GM12872 (cell line): ENCODE results near the gene PDK1.

ENCODE experiments used
- CTCF ChIP-seq: IDR thresholded peaks from 3 replicates; pipeline ENCODE4 v1.5.1; 2011; ENCODE audit warnings: low read depth, mild to moderate bottlenecking, low read length, moderate library complexity; ENCODE audit not compliant: insufficient read depth

Gene PDK1

GRCh38 chr2:172545408-172546075 lies 10.3 kb upstream of the PDK1 start:
- no peak for TF ChIP-seq CTCF

- no peak for TF ChIP-seq CTCF
Observed at GRCh38 chr2:172549131-172549530, 6.8 kb upstream of the PDK1 start.

- TF ChIP-seq CTCF = no peak
Observed at GRCh38 chr2:172550419-172550818, 5.5 kb upstream of the PDK1 start.

- no peak for TF ChIP-seq CTCF
Observed at GRCh38 chr2:172551271-172551670, 4.6 kb upstream of the PDK1 start.

GRCh38 chr2:172552547-172553291 lies 3.2 kb upstream of the PDK1 start:
- TF ChIP-seq CTCF = no peak

GRCh38 chr2:172554352-172555271 lies 1.3 kb upstream of the PDK1 start:
- no peak for TF ChIP-seq CTCF

GRCh38 chr2:172555272-172555521 lies 693 bp upstream of the PDK1 start:
- TF ChIP-seq CTCF = no peak
